C4-2B (cell line): Measurements from ENCODE around the gene CLEC16A.

Experiments
- H3K27ac ChIP-seq: fragments of 450-650 bp; 2 replicates; pipeline ENCODE4 v1.5.1; 2017
- ZFX ChIP-seq: fragments of 450-650 bp; IDR thresholded peaks from 2 replicates; pipeline ENCODE4 v1.6.1; 2017
- TF ChIP-seq, protein P1 (sequence below): fragments of 450-650 bp; conservative IDR thresholded peaks from 2 replicates; pipeline ENCODE4 v1.5.1; 2017; ENCODE audit warnings: mild to moderate bottlenecking

CLEC16A gene

DNA sequence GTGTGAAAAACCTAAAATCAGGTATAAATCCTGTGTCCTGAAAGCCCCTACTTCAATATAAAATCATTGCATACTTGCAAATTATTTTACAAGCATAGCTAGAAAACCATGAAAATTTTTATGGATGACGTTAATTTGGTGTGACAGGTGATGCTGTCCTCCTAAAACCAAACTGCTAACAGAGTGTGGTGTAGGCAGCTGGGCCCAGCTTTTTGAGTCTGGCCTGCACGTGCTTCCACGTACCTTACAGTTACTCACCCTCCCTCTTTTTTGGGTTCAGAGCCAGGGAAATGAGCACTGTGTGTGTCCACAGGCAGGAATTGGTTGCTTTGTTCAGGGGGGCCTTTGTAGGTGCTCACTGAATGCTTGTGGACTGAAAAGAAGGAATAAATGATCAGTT is 36.4 kb downstream of the CLEC16A start:
- TF ChIP-seq, protein P1, sequence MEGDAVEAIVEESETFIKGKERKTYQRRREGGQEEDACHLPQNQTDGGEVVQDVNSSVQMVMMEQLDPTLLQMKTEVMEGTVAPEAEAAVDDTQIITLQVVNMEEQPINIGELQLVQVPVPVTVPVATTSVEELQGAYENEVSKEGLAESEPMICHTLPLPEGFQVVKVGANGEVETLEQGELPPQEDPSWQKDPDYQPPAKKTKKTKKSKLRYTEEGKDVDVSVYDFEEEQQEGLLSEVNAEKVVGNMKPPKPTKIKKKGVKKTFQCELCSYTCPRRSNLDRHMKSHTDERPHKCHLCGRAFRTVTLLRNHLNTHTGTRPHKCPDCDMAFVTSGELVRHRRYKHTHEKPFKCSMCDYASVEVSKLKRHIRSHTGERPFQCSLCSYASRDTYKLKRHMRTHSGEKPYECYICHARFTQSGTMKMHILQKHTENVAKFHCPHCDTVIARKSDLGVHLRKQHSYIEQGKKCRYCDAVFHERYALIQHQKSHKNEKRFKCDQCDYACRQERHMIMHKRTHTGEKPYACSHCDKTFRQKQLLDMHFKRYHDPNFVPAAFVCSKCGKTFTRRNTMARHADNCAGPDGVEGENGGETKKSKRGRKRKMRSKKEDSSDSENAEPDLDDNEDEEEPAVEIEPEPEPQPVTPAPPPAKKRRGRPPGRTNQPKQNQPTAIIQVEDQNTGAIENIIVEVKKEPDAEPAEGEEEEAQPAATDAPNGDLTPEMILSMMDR: no peak
- no peak for TF ChIP-seq ZFX
- H3K27ac ChIP-seq: peak overlapping the region; percentile 71

DNA sequence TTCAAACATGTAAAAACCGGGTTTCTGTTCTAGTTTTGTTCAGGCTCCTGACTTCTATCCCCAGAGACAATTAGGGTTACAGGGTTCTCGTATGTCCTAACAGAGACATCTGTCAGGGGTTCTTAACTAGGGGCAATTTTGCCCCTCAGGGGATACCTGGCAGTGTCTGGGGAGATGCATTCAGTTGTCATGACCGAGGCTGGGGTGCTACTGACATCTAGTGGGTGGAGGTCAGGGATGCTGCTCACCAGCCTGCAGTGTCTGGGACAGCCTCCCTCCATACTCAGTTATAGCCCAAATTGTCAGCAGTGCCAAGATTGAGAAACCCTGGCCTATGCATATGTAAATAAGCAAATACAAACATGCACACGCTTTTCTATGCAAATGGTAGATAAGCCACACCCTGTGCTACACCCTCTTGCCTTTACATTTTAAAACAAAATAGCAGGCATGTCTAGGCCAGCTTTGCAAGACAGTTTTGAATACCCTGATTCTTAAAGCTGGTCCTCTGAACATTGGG is 37.4 kb downstream of the CLEC16A start:
- TF ChIP-seq, protein P1: peak; percentile 71
- no peak for TF ChIP-seq ZFX
- H3K27ac ChIP-seq: no peak overlapping the region

DNA sequence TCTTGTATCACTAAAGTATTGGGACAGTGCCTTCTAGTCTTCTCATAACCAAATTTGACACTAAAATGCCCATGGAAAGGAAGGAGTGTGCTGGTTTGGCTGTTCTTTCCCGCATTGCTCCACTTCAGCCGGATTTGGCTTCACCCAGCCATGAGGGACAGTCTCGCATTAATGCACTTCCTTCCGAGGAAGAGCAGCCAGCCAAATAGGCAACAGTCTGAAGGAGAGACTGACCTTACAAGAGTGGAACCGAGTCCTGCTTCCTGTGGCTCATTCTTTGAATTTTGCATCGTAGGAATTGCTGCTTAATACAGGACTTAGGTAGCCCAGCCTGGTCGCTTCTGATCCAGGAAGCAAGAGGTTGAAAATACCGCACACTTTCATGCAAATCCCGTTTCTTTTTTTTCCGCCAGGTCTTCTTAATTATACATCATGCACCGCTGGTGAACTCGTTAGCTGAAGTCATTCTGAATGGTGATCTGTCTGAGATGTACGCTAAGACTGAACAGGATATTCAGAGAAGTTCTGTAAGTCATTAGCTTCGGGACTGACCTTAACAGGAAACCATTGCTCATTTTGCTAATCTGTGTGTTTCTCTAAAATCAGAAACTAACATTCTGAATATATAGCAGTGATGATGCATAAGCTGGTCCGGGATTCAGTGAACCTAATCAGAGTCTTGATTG is 38.2 kb downstream of the CLEC16A start:
- no peak for TF ChIP-seq ZFX
- TF ChIP-seq, protein P1: no peak
- H3K27ac ChIP-seq: no peak overlapping the region

DNA sequence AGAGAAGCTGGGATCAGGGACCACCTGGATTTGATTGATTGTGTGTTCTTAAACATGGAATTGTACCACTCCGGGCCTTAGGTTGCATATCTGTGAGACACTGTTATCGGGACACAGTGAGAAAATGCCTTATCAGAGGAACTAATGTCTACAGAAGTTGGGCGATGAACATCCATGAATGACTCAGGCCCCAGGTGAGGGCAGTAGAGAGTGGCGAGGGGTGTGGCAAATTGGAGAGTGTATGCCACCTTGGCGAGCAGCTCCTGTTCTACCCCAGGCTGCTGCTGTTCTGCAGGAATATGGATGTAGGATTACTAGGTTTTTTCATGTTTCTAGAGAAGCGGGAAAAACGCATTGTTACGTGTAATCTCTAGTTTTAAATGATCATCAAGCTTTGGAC is 38.8 kb downstream of the CLEC16A start:
- no peak overlapping the region for H3K27ac ChIP-seq
- TF ChIP-seq, protein P1: peak; percentile 38
- TF ChIP-seq ZFX: no peak

DNA sequence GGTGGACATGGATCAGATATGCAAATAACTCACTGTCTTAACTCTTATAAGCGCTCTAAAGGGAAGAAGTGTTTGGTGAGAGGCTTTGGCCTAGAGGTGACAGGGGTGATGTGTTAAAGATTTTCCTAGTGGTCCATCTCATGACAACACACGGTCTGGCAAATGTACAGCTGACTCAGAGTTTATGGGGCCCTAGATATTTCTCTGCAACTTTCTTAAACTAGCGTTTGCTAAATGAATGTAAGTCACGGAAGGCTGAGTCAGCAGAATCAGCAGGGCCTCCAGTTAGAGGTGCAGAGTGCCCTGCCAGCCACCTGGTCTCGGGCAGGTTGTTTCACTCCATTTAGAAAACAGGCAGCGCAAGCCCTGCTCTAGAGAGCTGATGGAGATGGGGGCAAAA is 40.1 kb downstream of the CLEC16A start:
- TF ChIP-seq ZFX: no peak
- TF ChIP-seq, protein P1: no peak
- no peak overlapping the region for H3K27ac ChIP-seq

DNA sequence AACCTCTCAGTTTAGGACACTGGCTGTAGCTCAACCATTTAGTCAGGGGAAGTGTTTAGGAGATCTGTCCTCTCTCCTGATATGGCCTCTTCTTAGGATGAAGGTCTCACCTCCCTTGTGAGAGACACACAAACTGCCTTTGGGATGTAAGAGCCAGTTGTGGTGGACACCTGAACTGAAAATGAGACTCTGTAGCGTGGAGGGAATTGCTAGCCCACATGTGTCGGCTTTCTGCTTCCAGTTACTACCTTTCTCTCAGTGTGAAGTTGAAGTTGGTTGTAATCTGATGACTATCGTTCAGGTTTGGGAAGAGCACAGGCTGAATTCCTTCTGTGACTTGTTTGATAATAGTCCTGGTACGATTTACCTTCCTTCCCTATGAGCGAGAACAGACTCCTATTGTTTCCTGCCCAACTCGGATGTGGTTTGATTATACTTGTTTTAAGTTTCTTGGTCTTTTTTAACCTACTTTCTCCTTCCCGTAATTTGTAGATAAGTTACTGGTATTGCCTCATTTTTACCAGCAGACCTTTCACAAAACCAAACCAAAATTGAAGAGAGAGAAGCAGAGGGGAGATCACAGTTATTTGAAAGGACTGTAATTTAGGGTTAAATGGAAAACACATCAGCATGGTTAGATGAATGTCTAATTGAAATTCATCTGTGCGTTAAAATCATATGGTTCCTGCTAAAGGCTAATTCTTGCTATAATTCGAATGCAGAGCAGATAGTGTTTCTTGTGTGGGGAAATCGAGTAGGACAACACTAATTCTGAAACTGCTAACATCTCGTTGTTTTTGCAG is 43.2 kb downstream of the CLEC16A start:
- TF ChIP-seq ZFX: no peak
- TF ChIP-seq, protein P1: no peak
- H3K27ac ChIP-seq: no peak overlapping the region

DNA sequence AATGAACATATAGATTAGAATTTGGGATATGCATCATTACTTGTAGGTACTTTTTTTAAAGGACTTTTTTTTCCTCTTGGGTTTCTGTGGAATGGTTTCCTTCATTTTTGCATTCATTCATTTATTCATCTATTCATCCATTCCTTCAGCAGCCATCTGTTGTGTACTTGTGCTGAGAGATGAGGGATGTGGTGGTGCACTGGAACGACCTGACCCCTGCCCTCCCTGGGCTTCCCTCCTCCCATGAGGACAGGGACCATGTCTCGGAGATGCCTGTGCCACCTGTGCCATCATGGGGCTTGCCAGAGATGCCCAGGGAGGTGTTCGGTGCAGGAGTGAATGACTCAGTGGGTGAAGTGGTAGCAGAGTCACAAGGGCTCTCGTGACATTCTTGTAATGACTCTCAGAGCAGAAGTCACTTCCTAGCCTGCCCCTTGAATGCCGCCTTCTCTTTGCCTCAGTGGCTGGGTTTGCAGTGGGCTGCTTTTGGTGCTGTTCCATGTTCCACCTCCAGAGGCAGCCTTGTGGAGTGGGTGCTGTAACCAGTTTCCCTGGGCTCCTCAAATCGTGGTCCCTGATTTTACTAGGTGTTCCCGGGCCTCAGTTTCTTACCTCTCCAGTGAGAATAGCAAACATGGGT is 43.9 kb downstream of the CLEC16A start:
- no peak overlapping the region for H3K27ac ChIP-seq
- TF ChIP-seq, protein P1: peak; percentile 40
- TF ChIP-seq ZFX: no peak
